ENCODE measurements around the gene TRIM54.
"Not testable (repeated sequence)": the region's sequence is repeated elsewhere in the genome, so short reads cannot be mapped to it uniquely, and the experiment has no call there.

Gene TRIM54

GRCh38 chr2:27313882-27314645 lies 31.8 kb downstream of the TRIM54 start:
- Histone ChIP-seq H3K4me3 (replicated peaks; ENCODE audit: low read depth, low read length) (no peak overlapping the region), H3K27me3 (replicated peaks; ENCODE audit: control insufficient read depth, insufficient read depth, low read length) (no peaks in the 10 kb centered on the region), H3K36me3 (ENCODE audit: control insufficient read depth, insufficient read depth, low read length) (peaks cover 14% of the 10 kb centered on the region)
- TF ChIP-seq, protein P1, sequence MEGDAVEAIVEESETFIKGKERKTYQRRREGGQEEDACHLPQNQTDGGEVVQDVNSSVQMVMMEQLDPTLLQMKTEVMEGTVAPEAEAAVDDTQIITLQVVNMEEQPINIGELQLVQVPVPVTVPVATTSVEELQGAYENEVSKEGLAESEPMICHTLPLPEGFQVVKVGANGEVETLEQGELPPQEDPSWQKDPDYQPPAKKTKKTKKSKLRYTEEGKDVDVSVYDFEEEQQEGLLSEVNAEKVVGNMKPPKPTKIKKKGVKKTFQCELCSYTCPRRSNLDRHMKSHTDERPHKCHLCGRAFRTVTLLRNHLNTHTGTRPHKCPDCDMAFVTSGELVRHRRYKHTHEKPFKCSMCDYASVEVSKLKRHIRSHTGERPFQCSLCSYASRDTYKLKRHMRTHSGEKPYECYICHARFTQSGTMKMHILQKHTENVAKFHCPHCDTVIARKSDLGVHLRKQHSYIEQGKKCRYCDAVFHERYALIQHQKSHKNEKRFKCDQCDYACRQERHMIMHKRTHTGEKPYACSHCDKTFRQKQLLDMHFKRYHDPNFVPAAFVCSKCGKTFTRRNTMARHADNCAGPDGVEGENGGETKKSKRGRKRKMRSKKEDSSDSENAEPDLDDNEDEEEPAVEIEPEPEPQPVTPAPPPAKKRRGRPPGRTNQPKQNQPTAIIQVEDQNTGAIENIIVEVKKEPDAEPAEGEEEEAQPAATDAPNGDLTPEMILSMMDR (IDR thresholded peaks at IDR 0.05; ENCODE audit: insufficient read depth, low read length, poor library complexity, severe bottlenecking), result no peak
- no peak for DNase-seq (ENCODE audit: extremely low read depth, insufficient read length)

GRCh38 chr2:27314709-27315108 lies 32.5 kb downstream of the TRIM54 start:
- Histone ChIP-seq H3K27me3 (replicated peaks; ENCODE audit: control insufficient read depth, insufficient read depth, low read length) (no peaks in the 10 kb centered on the region), H3K36me3 (ENCODE audit: control insufficient read depth, insufficient read depth, low read length) (peaks cover 14% of the 10 kb centered on the region), H3K4me3 (replicated peaks; ENCODE audit: low read depth, low read length) (no peak overlapping the region)
- DNase-seq (ENCODE audit: extremely low read depth, insufficient read length), result no peak
- TF ChIP-seq, protein P1 (IDR thresholded peaks at IDR 0.05; ENCODE audit: insufficient read depth, low read length, poor library complexity, severe bottlenecking), result no peak

DNA sequence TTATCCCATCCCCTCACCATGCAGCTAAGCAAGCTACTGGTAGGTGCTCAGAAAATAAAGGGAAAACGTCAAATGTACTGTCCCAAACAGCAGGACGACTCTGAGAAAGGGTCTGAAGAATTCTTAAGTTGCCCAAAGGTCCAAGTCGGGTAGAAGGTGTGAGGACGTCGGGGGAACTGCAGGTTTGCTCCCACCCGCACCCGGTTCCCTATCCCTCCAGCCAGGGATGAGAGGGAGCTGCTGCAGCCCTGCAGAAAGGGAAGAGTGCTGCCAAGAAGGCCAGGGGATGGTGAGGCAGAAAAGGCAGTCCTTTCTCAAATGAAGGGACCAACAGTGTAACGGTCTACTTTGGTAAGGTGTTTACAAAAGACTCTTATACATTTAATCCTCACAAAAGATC lies 32.9 kb downstream of the TRIM54 start:
- peaks cover 12% of the 10 kb centered on the region for H3K36me3 ChIP-seq (ENCODE audit: control insufficient read depth, insufficient read depth, low read length)
- DNase-seq (ENCODE audit: extremely low read depth, insufficient read length), result no peak
- H3K4me3 ChIP-seq (replicated peaks; ENCODE audit: low read depth, low read length), result no peak overlapping the region
- H3K27me3 ChIP-seq (replicated peaks; ENCODE audit: control insufficient read depth, insufficient read depth, low read length), result no peaks in the 10 kb centered on the region
- TF ChIP-seq, protein P1 (IDR thresholded peaks at IDR 0.05; ENCODE audit: insufficient read depth, low read length, poor library complexity, severe bottlenecking), result no peak

- DNase-seq (ENCODE audit: extremely low read depth, insufficient read length), result no peak
- no peak overlapping the region for H3K4me3 ChIP-seq (replicated peaks; ENCODE audit: low read depth, low read length)
- no peaks in the 10 kb centered on the region for H3K27me3 ChIP-seq (replicated peaks; ENCODE audit: control insufficient read depth, insufficient read depth, low read length)
- TF ChIP-seq, protein P1 (IDR thresholded peaks at IDR 0.05; ENCODE audit: insufficient read depth, low read length, poor library complexity, severe bottlenecking), result no peak
- H3K36me3 ChIP-seq (ENCODE audit: control insufficient read depth, insufficient read depth, low read length), result peaks cover 10% of the 10 kb centered on the region
Observed at GRCh38 chr2:27316655-27317412, 34.6 kb downstream of the TRIM54 start.

DNA sequence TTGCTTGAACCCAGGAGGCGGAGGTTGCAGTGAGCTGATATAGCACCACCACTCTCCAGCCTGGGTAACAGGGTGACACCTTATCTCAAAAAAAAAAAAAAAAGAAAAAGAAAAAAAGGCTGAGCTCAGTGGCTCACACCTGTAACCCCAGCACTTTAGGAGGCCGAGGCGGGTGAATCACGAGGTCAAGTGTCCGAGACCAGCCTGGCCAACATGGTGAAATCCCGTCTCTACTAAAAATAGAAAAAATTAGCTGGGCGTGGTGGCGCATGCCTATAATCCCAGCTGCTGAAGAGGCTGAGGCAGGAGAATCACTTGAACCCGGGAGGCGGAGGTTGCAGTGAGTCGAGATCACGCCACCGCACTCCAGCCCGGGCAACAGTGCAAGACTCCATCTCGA lies 37.6 kb downstream of the TRIM54 start:
- H3K27me3 ChIP-seq (replicated peaks; ENCODE audit: control insufficient read depth, insufficient read depth, low read length); H3K36me3 ChIP-seq (ENCODE audit: control insufficient read depth, insufficient read depth, low read length); H3K4me3 ChIP-seq (replicated peaks; ENCODE audit: low read depth, low read length); DNase-seq (ENCODE audit: extremely low read depth, insufficient read length): not testable (repeated sequence)

DNA sequence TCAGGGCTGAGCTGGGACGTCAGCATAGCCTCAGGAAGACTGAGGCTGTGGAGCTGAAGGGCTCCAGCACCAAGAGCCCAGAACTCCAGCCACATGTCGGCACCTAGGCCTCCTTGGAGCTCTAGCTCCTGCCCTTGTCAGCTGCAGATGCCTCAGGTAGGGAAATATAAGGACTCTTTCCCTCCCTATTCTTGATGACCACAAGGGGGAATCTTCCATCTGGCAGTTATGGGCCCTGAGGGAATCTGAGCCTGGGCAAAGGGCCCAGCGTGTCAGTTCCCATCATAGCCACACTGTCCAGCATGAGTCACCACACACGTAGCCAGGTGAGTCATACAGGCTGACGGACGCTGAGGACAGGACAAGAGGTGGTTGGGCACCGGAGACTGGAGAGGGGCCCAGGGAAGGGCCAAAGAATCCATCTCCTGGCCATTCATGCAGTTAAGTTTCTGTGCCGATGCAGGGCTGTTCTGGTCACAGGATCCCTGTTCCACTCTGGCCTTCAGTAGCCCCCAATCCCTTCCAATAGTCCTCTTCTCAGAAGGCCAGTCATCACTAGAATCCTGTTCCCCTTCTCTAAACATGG lies 38.8 kb downstream of the TRIM54 start:
- TF ChIP-seq, protein P1 (IDR thresholded peaks at IDR 0.05; ENCODE audit: insufficient read depth, low read length, poor library complexity, severe bottlenecking), result no peak
- Histone ChIP-seq H3K4me3 (replicated peaks; ENCODE audit: low read depth, low read length) (no peak overlapping the region), H3K27me3 (replicated peaks; ENCODE audit: control insufficient read depth, insufficient read depth, low read length) (no peaks in the 10 kb centered on the region), H3K36me3 (ENCODE audit: control insufficient read depth, insufficient read depth, low read length) (peaks cover 7% of the 10 kb centered on the region)
- DNase-seq (ENCODE audit: extremely low read depth, insufficient read length), result no peak

Data from GM06990 (cell line).